HuH-7 (cell line): ENCODE results near the gene ADAMTS17.

ENCODE experiments used
- DNase-seq: peaks from one replicate; pipeline ENCODE4 v3.0.0; 2011; ENCODE audit warnings: low spot score

ADAMTS17 gene

GRCh38 chr15:99974246-99974645 lies 367.5 kb downstream of the ADAMTS17 start:
- DNase-seq: no peak

DNA sequence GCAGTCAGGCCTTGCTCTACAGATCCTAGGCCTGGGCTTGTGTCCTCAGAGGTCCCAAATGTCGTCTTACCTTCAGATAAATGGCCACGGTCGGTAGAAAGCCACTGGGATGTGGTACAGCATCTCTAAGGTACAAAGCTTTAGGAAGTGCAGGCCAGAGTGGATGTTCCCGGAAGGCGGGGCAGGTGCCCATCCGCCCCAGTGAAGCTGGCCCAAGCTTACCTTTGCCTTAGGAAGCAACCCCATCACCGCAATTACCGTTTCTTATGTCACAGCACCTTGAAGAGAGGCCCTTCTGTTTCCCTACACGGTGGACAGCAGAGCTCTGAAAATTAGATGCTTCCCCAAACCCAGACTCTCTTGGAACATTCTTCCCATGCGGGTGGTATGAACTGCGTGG lies 368.4 kb downstream of the ADAMTS17 start:
- no peak for DNase-seq

DNA sequence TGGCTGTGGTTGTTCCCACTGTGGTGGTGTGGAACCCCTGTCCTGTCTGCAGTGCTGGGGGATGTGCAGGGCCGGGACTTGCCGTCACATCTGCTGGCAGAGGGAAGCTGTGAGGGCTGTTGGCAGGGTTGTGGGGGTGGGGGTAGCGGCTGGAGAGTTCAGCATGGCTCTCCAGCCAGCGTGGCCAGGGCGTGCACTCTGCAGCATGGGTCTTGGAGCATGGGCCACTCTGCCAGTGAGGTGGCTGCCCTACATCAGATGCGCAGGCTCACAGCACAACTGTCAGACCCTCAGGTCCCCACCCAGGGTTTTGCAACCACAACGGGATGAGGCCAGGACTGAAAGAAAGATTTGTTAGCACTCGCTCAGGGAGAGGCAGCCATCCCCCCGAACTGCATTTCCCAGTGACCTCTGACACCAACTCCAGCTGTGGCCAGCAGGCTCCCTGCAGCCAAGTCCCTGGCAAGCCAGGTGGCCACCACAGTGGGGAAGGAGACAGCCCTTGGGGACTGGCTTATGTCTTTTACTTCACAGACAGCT lies 370.8 kb downstream of the ADAMTS17 start:
- DNase-seq: no peak

- no peak for DNase-seq
Observed at GRCh38 chr15:99969261-99969920, 372.4 kb downstream of the ADAMTS17 start.

DNA sequence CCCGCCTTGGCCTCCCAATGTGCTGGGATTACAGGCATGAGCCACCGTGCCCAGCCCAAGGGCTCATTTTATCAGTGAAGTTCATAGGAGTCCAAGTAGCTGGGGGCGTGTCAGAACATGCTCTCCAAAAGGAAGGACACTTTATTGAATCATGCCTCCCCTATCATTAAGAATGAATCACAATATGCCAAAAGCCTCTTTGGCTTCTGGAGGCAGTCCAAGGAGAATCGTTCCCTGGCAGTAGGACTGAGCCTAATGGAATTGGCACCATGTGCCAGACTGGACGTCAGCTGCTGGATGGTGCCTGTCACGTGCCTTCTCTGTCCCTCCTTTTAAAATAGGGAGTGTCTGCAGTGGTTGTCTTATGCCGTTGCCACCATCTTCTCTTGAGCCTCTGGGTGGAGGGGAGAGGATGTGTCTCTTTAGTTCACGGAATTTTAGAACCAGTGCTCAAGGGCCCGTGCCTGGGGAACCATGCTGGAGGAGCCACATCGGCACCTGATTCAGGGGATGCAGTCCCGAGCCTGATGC lies 373.9 kb downstream of the ADAMTS17 start:
- DNase-seq: no peak

DNA sequence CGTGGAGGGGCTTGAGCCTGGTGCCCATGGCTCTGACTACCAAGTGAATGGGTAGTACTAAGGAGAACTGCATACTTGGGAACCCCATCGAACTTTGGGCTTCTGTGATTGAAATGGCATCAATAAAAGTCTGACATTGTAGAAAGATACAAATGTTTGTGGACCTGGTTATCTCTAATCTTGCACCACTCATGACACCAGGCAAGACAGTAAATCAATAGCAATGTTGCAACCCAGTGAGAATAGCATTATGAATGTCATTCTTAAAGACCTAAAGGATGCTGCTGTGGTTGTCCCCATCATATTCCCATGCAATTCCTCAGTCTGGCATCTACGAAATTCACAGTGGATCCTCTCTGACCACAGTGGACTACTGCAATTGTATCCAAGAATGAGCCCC lies 375.0 kb downstream of the ADAMTS17 start:
- no peak for DNase-seq

DNA sequence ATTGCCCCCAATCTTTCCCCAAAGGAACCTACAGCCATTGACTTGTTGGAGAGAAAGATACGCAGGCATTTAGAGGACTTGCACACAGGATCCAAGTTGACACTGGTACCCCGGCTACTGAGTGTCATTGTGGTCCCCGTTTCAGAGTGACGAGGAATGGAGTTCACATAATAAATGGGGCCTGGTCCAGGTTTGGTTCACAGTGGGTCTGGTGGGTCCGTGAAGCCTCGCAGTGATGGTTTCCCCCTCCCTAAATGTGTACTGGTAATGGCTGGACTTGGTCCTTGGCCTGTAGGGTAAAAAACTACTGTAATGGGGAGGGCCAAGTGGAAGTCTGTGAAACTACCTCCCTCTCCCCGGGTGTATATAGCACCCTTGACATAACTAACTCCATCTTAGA lies 376.4 kb downstream of the ADAMTS17 start:
- no peak for DNase-seq

- no peak for DNase-seq
Observed at GRCh38 chr15:99963976-99964375, 377.8 kb downstream of the ADAMTS17 start.

DNA sequence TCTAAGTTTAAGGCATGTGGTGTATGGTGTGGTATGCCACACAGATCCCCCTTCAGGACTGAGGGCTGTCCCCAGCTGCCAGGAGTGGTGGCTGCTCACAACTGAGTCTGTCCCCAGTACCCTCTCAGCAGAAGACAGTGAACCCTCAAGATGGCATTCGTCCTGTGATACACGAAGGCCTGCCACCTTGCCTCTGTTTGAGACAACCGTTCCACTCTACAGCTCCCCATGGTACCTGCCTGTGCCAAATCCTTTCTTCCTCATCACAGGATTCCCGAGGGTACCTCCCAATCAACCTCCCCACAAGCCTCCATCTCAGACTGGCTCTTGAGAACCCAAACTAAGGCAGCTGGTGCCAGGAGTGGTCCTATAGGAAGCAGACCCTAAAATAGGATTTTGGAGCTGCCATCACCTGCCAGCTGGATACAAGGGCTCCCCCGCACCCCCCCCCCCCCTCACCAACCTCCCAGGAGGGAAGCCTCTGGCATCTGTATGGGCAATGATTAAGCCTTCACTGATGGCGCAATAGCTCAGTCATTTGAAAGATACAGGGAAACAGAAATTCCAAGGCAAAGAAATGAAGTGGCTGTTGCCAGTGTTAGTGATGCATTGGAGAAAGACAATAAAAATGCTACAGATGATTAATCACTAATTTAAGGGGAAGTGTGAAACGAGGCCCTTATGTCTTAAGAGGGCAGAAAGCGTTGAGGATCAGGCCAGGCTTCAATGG lies 378.5 kb downstream of the ADAMTS17 start:
- no peak for DNase-seq

DNA sequence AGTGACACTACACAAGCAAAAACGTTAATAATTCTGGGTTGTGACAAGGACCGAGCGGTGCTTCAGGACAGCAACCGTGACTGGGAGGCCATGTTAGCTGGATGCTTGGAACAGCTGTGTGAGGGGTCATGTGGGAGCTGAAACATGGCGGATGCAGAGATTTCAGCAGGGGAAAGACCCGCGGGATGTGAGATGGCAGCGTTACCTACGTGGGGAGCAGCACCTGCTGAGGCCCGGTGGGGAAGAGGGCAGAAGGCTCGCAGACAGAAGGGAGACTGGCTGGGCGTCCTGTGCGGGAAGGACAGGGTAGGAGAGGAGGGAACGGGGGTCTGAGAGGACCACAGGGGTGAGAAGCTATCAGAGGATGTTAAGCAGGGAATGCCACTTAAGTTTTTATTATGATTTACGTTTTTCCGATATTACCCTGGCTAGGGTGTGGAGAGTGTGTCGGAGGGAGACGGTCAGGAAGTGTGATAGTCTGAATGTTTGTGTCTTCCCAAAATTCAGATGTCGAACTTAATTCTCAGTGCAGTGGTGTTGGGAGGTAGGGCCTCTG lies 379.7 kb downstream of the ADAMTS17 start:
- DNase-seq: no peak

DNA sequence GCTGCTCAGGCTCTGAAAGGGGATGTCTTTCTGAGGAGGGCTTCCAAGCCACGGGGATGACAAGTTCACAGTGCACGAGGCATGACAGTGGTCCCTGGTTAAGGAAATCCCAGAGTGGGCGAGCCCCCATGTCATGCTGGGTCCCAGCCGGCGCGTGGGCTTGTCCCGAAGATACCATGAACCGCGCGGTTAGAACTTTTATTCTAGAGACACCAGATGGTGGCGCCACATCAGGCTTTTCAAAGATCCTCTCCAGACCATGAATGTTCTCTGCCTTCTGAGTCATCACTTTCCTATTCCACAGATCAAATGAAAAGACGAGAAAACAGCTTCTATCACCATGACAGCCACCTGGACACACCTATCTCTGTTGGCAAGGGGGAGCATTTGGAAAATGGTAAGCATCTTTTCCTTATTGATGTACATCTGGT lies 380.7 kb downstream of the ADAMTS17 start:
- DNase-seq: peak; percentile 12

GRCh38 chr15:99959326-99959725 lies 382.4 kb downstream of the ADAMTS17 start:
- DNase-seq: no peak

- DNase-seq: peak; percentile 0
Observed at GRCh38 chr15:99958426-99959097, 383.2 kb downstream of the ADAMTS17 start.

DNA sequence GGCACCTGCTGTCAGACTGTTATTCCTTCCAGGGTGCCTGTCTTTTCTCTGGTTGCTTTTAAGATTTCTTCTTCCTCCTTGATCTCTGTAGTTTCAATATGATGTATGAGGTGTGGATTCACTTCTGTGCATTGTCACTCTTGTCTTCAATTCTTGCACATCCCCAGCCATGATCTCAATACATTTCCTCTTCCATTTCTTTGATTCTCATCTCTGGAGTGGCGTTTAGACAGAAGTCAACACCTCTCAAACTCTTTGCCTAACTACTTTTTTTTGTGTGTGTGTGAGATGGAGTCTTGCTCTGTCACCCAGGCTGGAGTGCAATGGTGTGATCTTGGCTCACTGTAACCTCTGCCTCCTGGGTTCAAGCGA lies 384.1 kb downstream of the ADAMTS17 start:
- no peak for DNase-seq

DNA sequence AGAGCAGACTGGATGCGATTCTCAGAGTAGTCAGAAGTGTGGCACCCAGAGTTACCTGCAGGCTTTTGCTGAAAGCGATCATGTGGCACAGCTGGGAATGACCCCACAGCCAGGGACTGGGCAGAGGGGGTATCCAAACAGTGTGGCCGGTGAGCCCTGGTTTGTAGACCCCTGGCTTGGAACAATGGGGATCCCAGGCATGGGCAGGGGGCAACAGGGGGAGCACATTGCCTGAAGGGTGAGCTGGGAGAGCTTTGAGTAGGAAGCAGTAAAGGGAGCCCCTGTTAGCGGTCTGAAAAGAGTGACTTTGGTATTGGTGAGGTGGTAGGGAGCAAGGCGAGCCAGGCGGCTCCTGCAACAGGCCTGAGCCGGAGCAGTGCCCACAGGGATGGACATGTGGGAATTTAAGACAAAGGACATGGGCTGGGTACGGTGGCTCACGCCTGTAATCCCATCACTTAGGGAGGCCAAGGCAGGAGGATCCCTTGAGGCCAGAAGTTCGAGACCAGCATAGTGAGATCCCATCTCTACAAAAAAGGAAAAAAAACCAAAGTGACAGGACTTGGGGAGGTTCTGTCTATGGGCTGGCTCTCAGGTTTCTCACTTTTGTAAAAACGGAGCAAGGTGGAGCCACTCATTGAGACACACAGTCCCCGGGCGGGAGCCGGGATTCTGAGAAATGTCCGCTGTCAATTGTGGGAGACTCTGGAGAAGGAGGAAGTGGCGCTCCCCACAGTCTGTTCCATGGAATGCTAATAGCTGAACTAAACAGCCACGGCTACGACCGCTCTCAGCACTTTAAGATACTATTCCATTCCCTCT lies 384.7 kb downstream of the ADAMTS17 start:
- DNase-seq: peak; percentile 0

GRCh38 chr15:99956022-99956775 lies 385.6 kb downstream of the ADAMTS17 start:
- DNase-seq: peak; percentile 0

DNA sequence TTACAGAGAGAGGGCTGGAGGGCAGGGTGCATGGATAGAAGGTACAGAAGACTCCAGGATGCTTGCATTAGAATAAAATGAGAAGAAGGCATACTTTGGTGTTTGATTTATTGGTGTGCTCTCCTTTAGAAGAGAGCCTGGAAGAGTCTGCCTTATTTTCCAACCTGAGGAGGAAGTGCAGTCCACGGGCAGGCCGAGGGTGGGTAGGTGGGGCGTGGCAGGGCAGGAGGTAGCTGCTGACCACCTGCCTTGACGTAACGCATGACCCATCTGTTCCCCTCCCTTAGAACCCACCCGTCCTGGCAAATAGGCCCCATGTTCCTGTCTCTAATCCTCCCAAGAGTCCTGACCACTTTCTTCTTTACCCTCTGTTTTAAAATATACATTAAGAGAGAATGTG lies 386.2 kb downstream of the ADAMTS17 start:
- no peak for DNase-seq

GRCh38 chr15:99955181-99955525 lies 386.6 kb downstream of the ADAMTS17 start:
- DNase-seq: no peak

DNA sequence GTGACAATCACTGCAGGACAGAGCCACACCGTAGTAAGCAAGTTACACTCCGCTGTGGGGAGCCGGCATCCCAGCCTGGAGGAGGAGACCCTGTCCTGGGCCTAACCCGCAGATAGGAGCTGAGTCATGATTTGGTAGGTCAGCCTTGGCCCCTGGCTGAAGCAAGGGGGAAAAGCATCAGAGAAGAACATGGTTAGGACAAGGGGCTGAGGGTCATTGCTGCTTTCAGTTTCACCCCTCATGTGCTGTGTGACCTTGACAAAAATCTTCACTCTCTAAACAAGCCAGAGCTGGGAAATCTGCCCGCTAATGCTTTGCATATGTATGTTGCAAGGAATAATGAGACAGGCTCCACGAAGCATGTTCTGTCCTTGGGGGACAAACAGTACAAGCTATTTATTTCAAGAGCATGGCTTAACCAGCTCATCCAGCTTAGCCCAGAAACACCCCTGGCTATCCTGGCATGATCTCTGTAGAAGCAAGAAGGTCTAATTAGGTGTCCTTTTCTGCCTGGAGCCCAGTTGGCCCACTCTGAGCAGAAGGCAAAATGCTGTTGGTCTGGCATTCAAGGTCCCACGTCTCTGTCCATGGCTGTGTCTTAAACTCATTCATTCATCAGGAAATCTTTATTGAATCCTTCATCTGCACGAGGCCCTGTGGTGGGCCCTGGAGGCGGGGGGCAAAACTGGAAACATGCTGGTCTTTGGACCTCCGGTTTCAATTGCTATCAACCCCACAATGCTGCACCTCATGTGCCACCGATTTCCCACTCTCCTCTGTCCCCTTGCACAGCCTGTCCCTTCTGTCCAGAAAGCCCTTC lies 387.2 kb downstream of the ADAMTS17 start:
- DNase-seq: no peak

- no peak for DNase-seq
Observed at GRCh38 chr15:99953886-99954285, 387.9 kb downstream of the ADAMTS17 start.
